OCI-LY7 (cell line): ENCODE measurements around the gene NOLC1. TPM values are rescaled to one million over a fixed set of nuclear protein-coding genes. Genes with fewer than 3 reads are reported as not detected.

Source experiments
- BruUV-seq: library from RNA; stranded (reverse); fragments of 400-500 nt; replicated peaks from 2 replicates; lab custom pipeline; 2021; lab: Mats Ljungman, UMichigan
- CTCF ChIA-PET: fragments of 300-600 bp; sonication (Branson Sonifier 250); formaldehyde crosslinking; loops from one replicate; lab custom pipeline; 2022; ENCODE audit warnings: antibody characterized with exemption; ENCODE audit not compliant: unreplicated experiment; lab: Charles Lee
- POLR2A ChIA-PET: fragments of 300-600 bp; sonication (Branson Sonifier 250); formaldehyde crosslinking; loops from one replicate; lab custom pipeline; 2022; ENCODE audit warnings: antibody characterized with exemption; lab: Charles Lee
- DNase-seq: peaks from one replicate; pipeline ENCODE4 v3.0.0-alpha.2; 2015; ENCODE audit warnings: low spot score
- H2AFZ ChIP-seq: fragments of 200-600 bp; sonication (generic), shearing (Covaris generic); 2 replicates; pipeline ENCODE4 v1.6.1; 2014; ENCODE audit warnings: mild to moderate bottlenecking, antibody characterized with exemption, low read length, moderate library complexity
- H3K27ac ChIP-seq: fragments of 200-600 bp; sonication (generic); 2 replicates; pipeline ENCODE4 v1.5.1; 2014; ENCODE audit warnings: mixed run types, low read depth, mild to moderate bottlenecking, moderate library complexity, low read length, inconsistent platforms; ENCODE audit not compliant: poor library complexity, severe bottlenecking
- H3K36me3 ChIP-seq: fragments of 200-600 bp; sonication (generic); 2 replicates; pipeline ENCODE4 v1.6.1; 2014; ENCODE audit warnings: mild to moderate bottlenecking, antibody characterized with exemption, low read length, moderate library complexity, mixed read lengths; ENCODE audit not compliant: insufficient read depth
- H3K4me1 ChIP-seq: fragments of 200-600 bp; sonication (generic); 2 replicates; pipeline ENCODE4 v1.5.1; 2014; ENCODE audit warnings: mild to moderate bottlenecking, low read length; ENCODE audit not compliant: insufficient read depth, poor library complexity, severe bottlenecking
- H3K4me2 ChIP-seq: fragments of 200-600 bp; sonication (generic); 2 replicates; pipeline ENCODE4 v1.6.1; 2014; ENCODE audit warnings: mild to moderate bottlenecking, low read length
- H3K4me3 ChIP-seq: fragments of 200-600 bp; sonication (generic); 2 replicates; pipeline ENCODE4 v1.5.1; 2014; ENCODE audit warnings: mild to moderate bottlenecking, low read depth, low read length; ENCODE audit not compliant: poor library complexity, severe bottlenecking
- H3K79me2 ChIP-seq: fragments of 200-600 bp; sonication (generic); 2 replicates; pipeline ENCODE4 v1.6.1; 2016; ENCODE audit warnings: low read depth, mild to moderate bottlenecking, low read length, moderate library complexity, mixed read lengths; ENCODE audit not compliant: insufficient read depth
- H3K9me2 ChIP-seq: fragments of 200-600 bp; sonication (generic); 2 replicates; pipeline ENCODE4 v1.6.1; 2016; ENCODE audit warnings: mild to moderate bottlenecking, low read length, mixed read lengths; ENCODE audit not compliant: insufficient read depth
- H3K9me3 ChIP-seq: fragments of 200-600 bp; sonication (generic); 2 replicates; pipeline ENCODE4 v1.6.1; 2014; ENCODE audit warnings: mild to moderate bottlenecking, mixed run types, low read length, mixed read lengths
- H4K20me1 ChIP-seq: fragments of 200-600 bp; sonication (generic); 2 replicates; pipeline ENCODE4 v1.6.1; 2014; ENCODE audit warnings: mild to moderate bottlenecking, antibody characterized with exemption, low read length, moderate library complexity, mixed read lengths; ENCODE audit not compliant: insufficient read depth
- CTCF ChIP-seq: fragments of 200-600 bp; sonication (generic); conservative IDR thresholded peaks from 2 replicates; pipeline ENCODE4 v1.5.1; 2014; ENCODE audit warnings: mild to moderate bottlenecking, antibody characterized with exemption, low read length, moderate library complexity, mixed read lengths
- EZH2phosphoT487 ChIP-seq: fragments of 200-600 bp; sonication (generic); IDR thresholded peaks from 2 replicates; pipeline ENCODE4 v1.6.1; 2018; ENCODE audit warnings: low read depth, borderline replicate concordance, mild to moderate bottlenecking, mixed run types, antibody characterized with exemption, low read length, moderate library complexity, mixed read lengths
- intact Hi-C: fragments of 100-400 bp; cut with micrococcal nuclease; formaldehyde crosslinking; loops from one replicate; pipeline ENCODE4 v1.10.0; 2022; ENCODE audit not compliant: unreplicated experiment
- total RNA-seq, 2 experiments: library from RNA; depleted of rRNA in 1 of 2; stranded (reverse); fragments of >200 nt in 1 of 2; shearing (Covaris generic) in 1 of 2; gene quantifications; 2 replicates each; pipeline ENCODE4 v1.2.3, GENCODE V29; 2014 to 2022

NOLC1 gene
- total RNA-seq, 2 experiments from 2014 or later: 93.5 to 152 TPM

- intact Hi-C loops: no loop called here
- BruUV-seq: no TSS peak
- POLR2A ChIA-PET: interaction anchor here (0.7 kb wide), 1 partner anchor 248 kb away, joined by 3 read pairs; no protein-coding TSS in a partner anchor
Observed at GRCh38 chr10:102200751-102201640, 48.8 kb downstream of the NOLC1 start.

GRCh38 chr10:102202386-102202785, 50.2 kb downstream of the NOLC1 start:
- no peak for DNase-seq
- no peak for TF ChIP-seq EZH2phosphoT487
- no peak for TF ChIP-seq CTCF
- Histone ChIP-seq H2AFZ (no peak overlapping the region), H3K9me2 (no peaks in the 10 kb centered on the region), H3K9me3 (no peaks in the 10 kb centered on the region), H3K27ac (no peak overlapping the region), H3K4me3 (no peak overlapping the region), H3K4me1 (no peaks in the 10 kb centered on the region), H4K20me1 (no peaks in the 10 kb centered on the region), H3K4me2 (no peak overlapping the region), H3K36me3 (no peaks in the 10 kb centered on the region), H3K79me2 (no peaks in the 10 kb centered on the region)
- ChIA-PET CTCF (no interaction called here), POLR2A (no interaction called here)
- intact Hi-C loops: no loop called here
- BruUV-seq: no TSS peak

More at GRCh38 chr10:102200751-102201640, 48.8 kb downstream of the NOLC1 start:
- Histone ChIP-seq H3K4me2 (no peak overlapping the region), H3K4me3 (no peak overlapping the region), H3K36me3 (no peaks in the 10 kb centered on the region), H3K79me2 (no peaks in the 10 kb centered on the region), H3K9me3 (no peaks in the 10 kb centered on the region), H3K27ac (no peak overlapping the region), H3K4me1 (no peaks in the 10 kb centered on the region), H3K9me2 (no peaks in the 10 kb centered on the region), H2AFZ (no peak overlapping the region), H4K20me1 (no peaks in the 10 kb centered on the region)
- TF ChIP-seq EZH2phosphoT487: no peak
- no peak for TF ChIP-seq CTCF
- CTCF ChIA-PET: no interaction called here
- DNase-seq: no peak
